GM21423 (cell line): ENCODE results near the gene PEPD.

ENCODE experiments used
- ATAC-seq: cut with Tn5 transposase; IDR thresholded peaks from one replicate; pipeline ENCODE4 v1.9.1; 2021; ENCODE audit warnings: mild to moderate bottlenecking, moderate library complexity; ENCODE audit not compliant: unreplicated experiment

Gene PEPD

GRCh38 chr19:33387351-33388230, 134.0 kb downstream of the PEPD start:
- no peak for ATAC-seq

DNA sequence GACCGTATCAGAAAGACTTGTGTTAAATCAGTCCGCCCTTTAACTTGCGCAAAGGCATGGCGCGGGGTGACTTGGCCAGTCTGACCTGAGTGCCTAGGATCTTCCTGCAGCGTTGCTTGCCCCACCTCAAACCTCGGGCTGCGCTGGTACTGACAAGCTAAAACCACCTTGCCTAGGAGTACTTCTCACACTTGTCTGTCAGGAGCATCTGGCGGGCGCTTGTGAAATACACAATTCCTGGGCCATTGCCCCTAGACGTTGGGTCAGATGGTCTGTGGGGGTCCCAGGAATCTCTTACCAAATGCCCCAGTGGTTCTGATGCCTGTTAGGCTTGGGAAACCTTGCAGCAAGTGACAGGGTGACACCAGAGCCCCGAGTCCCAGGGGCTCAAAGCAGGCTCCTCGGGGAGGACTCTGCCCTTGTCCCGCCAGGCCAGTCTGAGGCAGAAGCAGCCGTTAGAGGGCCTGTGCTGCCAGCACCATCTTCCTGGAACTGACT, 135.2 kb downstream of the PEPD start:
- no peak for ATAC-seq

DNA sequence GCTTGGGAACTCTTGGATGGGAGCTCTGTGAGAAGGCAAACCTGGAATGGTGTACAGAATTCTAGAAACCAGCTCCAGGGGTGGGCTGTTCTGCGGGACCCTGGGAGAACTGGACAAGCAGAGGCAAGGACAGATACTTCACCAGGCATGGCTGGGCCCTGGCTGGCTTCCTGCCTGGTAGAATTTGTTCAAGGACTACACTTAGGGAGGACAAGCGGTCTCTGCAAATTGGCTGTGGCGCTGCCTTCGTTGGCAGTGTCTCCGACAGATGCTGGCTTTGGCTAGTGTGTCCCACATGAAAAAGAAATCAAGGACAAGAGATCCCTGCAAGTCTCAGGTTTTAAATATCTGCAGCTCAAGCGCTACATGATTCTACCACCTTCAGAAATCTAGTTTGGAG, 135.6 kb downstream of the PEPD start:
- no peak for ATAC-seq

DNA sequence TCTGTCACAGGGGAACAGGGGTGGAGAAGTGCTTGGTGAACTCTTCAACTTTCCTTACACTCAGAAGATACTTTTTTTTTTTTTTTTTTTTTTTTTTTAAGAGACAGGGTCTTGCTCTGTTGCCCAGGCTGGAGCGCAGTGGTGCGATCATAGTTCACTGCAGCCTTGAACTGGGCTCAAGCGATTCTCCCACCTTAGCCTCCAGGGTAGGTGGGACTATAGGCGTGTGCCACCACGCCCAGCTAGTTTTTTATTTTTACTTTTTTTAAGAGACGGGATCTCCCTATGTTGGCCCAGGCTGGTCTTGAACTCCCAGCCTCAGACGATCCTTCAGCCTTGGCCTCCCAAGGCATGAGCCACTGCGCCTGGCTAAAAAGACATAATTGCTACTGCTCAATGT, 136.6 kb downstream of the PEPD start:
- no peak for ATAC-seq

GRCh38 chr19:33383720-33384292, 137.8 kb downstream of the PEPD start:
- ATAC-seq = no peak

DNA sequence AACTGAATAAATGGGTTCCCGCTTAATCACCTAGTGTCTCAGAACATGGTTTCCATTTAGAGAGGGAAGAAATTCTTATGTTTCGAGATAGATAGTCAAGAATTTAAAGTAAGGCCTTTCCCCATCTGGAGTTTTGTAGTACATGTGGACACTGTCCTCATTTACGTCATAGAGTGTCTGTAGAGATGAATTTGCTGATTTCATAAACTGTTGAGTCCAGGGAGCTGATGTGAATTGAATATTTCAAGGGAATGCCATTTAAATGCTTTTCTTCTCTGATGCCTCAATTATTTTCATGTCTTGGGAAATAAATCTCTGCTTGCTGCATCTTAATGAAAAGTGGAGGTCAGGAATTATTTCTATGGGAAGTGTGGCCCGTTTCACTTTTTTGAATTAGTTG, 138.6 kb downstream of the PEPD start:
- ATAC-seq = no peak

GRCh38 chr19:33382006-33382405, 139.6 kb downstream of the PEPD start:
- ATAC-seq = no peak

DNA sequence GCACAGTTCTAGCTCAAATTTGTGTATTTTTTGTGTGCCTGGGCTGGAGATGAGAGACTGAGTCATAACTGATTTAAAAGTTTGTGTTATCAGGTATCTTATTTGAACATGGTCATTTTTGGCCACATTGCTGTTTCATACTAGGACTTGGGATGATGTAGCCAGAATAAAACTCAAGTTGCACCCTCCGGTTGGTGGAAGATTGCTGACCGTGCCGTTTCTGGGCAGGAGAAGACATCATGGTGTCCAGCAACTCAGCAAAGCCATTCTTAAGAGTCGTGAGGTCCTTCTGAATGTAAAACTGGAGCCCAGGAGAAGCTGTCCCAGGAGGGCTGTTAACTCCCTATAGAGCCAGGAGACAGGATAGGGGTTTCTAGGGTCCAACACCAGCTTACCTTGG, 140.5 kb downstream of the PEPD start:
- ATAC-seq = no peak

GRCh38 chr19:33379151-33379829, 142.3 kb downstream of the PEPD start:
- no peak for ATAC-seq

- ATAC-seq = no peak
These were observed 143.8 kb downstream of the PEPD start for GRCh38 chr19:33377586-33378475.

GRCh38 chr19:33376941-33377557, 144.5 kb downstream of the PEPD start:
- ATAC-seq = no peak

GRCh38 chr19:33376423-33376822, 145.2 kb downstream of the PEPD start:
- ATAC-seq = no peak

- no peak for ATAC-seq
These were observed 145.8 kb downstream of the PEPD start for GRCh38 chr19:33375837-33376159.

GRCh38 chr19:33375156-33375836, 146.3 kb downstream of the PEPD start:
- no peak for ATAC-seq

DNA sequence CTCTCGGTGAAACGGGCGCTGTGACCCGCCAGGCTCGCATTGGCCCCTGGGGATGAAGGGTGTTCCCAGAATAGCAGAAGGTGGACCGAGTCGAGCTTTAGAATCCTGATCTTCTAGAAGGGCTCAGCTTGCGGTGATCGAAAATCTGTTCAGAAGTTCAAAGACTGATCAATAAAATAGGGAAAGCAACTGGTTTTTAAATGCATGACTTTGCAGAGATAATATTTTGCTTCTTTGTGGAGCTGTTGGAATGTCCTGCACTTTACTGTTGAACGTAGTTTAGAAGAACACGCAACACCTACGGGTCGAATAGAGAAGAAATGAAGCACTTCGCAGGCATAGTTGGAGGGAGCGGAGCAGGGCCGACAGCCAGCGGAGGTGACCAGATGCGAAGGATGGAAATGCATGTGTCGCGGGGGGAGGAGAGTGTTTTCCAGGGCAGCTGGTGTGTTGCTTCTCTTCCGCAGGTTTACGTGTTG, 147.3 kb downstream of the PEPD start:
- no peak for ATAC-seq

- ATAC-seq = peak; percentile 86
These were observed 147.9 kb downstream of the PEPD start, which contains the start of gene CEBPG for GRCh38 chr19:33373453-33374235. TSS of gene CEBPG (plus strand) at chr19:33373709. CDS start at chr19:33379240, 5,531 bp downstream.

DNA sequence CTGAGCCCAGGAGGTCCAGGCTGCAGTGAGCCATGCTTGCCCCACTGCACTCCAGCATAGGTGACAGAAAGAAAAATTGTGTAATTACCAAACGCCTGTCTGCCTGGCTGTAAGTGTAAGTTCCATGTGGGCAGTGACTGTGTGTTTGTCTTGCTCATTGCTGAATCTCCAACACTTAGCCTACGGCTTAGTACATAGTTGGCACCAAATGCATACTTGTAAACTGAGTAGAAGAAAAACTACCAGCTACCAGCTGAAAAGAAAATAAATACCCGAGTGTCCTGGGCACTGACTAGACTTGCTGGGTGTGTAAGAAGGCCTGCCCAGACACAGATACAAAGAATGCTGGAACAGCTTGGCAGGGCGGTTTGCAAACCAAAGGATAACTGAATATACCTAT, 150.8 kb downstream of the PEPD start:
- ATAC-seq = no peak

GRCh38 chr19:33368074-33368864, 153.3 kb downstream of the PEPD start:
- no peak for ATAC-seq
